Measurements from ENCODE around the gene SCAANT1. TPM values are rescaled to one million over a fixed set of nuclear protein-coding genes. Genes with fewer than 3 reads are reported as not detected.
A peak's percentile ranks its signal among the peaks of the same experiment; 100 is the strongest.

SCAANT1 gene
- total and polyA plus RNA-seq, 7 experiments from 2014 or later, result not detected

DNA sequence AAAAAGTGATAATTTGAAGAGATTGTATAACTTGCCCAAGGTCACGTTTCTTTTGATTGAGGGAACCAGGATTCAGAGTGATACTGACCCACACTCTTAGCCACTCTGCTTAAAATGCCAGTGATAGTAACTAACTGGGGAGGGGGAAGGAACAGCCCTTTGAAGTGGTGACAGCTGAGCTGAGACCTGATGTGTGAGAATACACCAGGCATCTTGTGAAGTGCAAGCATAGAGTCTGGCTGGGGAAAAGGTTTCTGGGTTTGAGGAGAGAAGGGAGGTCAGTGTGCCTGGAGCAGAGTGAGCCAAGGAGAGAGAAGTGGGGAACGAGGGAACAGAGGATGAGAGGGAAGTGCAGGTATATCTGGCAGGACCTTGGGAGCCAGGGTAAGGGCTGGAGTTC is 35.4 kb upstream of the SCAANT1 start:
- Histone ChIP-seq H3K36me3 (ENCODE audit: control insufficient read depth in 2 of 3, insufficient read depth in 3 of 3, low read length in 3 of 3) (no peaks in the 10 kb centered on the region), H3K4me3 (ENCODE audit: low read length) (no peak overlapping the region), H3K27me3 (ENCODE audit: control insufficient read depth in 2 of 2, insufficient read depth in 2 of 2, low read length in 2 of 2) (no peaks in the 10 kb centered on the region), H3K4me1 (ENCODE audit: control insufficient read depth in 2 of 2, insufficient read depth in 2 of 2, low read length in 2 of 2) (peaks cover 13 to 24% of the 10 kb centered on the region in 2 donors), H3K9me3 (ENCODE audit: control insufficient read depth in 2 of 3, low read length in 3 of 3) (no peaks in the 10 kb centered on the region), H3K27ac (ENCODE audit: low read depth, low read length) (no peak overlapping the region)
- H3K27me3 Mint-ChIP-seq, result no peaks in the 10 kb centered on the region
- H3K27ac Mint-ChIP-seq, result peak overlapping the region; percentile 0 to 85 (median 43)
- peaks cover 29 to 78% (median 64%) of the 10 kb centered on the region in 7 donors for H3K4me1 Mint-ChIP-seq
- peaks cover 0 to 27% (median 11%) of the 10 kb centered on the region in 5 donors for H3K36me3 Mint-ChIP-seq
- ChIA-PET CTCF (no interaction called here), POLR2A (no interaction called here)
- no peak for ATAC-seq
- H3K9me3 Mint-ChIP-seq, result no peaks in the 10 kb centered on the region
- DNase-seq, result no peak
- intact Hi-C loops (cut with micrococcal nuclease), result no loop called here
- peak overlapping the region in 2 of 10 donors; percentile 4 for H3K4me3 Mint-ChIP-seq

DNA sequence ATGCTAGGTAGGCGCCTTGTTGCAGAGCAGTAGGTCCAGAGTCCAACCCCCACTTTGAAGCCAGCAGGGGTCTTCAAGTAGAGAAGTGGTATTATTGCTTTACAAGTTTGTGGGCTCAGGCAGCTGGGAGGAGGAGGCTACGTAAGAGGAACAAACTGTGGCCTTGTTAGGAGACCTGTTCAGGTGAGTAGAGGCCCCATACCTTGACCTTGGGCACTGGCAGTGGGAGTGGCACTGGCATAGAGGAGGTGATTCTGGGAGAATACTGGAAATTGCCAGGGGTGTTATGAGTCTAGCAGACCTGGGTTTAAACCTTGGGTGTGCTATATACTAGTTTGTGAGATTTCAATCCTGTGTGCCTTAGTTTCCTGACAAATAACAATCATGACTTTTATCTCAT is 34.6 kb upstream of the SCAANT1 start:
- Histone ChIP-seq H3K27ac (ENCODE audit: low read depth, low read length) (no peak overlapping the region), H3K9me3 (ENCODE audit: control insufficient read depth in 2 of 3, low read length in 3 of 3) (no peaks in the 10 kb centered on the region), H3K4me3 (ENCODE audit: low read length) (no peak overlapping the region), H3K36me3 (ENCODE audit: control insufficient read depth in 2 of 3, insufficient read depth in 3 of 3, low read length in 3 of 3) (no peaks in the 10 kb centered on the region), H3K27me3 (ENCODE audit: control insufficient read depth in 2 of 2, insufficient read depth in 2 of 2, low read length in 2 of 2) (no peaks in the 10 kb centered on the region), H3K4me1 (ENCODE audit: control insufficient read depth in 2 of 2, insufficient read depth in 2 of 2, low read length in 2 of 2) (peaks cover 13 to 16% of the 10 kb centered on the region in 2 donors)
- peaks cover 34 to 81% (median 64%) of the 10 kb centered on the region in 7 donors for H3K4me1 Mint-ChIP-seq
- DNase-seq, result no peak
- H3K27ac Mint-ChIP-seq, result peak overlapping the region in 4 of 9 donors; percentile 9 to 85 (median 44)
- H3K4me3 Mint-ChIP-seq, result peak overlapping the region in 2 of 10 donors; percentile 4 to 29
- intact Hi-C loops (cut with micrococcal nuclease), result no loop called here
- no peaks in the 10 kb centered on the region for H3K9me3 Mint-ChIP-seq
- H3K36me3 Mint-ChIP-seq, result peaks cover 0 to 30% (median 11%) of the 10 kb centered on the region in 5 donors
- ChIA-PET CTCF (interaction anchor here (0.6 to 0.7 kb wide), 2 partner anchors 16 to 21 kb away, joined by 3 to 4 read pairs; no protein-coding TSS in a partner anchor), POLR2A (no interaction called here)
- ATAC-seq, result no peak
- no peaks in the 10 kb centered on the region for H3K27me3 Mint-ChIP-seq

DNA sequence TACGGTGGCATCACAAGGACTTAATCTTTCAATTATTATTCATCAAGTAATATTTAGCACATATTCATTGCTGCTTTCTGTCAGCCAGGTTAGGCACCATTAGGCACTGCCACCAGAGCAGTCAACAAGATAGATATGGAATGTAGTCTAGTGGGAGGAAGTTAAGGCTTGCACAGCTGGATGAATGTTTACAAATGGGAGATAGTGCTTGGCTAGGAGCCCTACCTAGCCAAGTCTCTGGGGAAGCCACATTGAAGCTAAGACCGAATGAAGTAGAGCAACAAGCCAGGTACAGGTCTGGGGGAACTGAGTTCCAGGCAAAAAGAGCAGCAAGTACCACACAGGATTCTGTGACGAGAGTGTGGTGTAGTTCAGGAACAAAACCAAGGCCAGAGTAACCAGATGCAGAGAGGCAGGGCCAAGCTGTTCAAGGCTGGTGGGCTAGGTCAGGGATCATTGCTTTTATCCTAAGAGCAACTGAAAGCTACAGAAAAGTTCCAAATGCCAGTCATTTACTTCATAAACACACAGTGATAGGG is 33.4 kb upstream of the SCAANT1 start:
- no peak for ATAC-seq
- Mint-ChIP-seq H3K27ac (peak overlapping the region in 5 of 9 donors; percentile 42 to 49 (median 48)), H3K4me3 (no peak overlapping the region), H3K27me3 (no peaks in the 10 kb centered on the region), H3K4me1 (peaks cover 30 to 73% (median 57%) of the 10 kb centered on the region in 7 donors), H3K36me3 (peaks cover 0 to 35% (median 11%) of the 10 kb centered on the region in 5 donors), H3K9me3 (no peaks in the 10 kb centered on the region)
- POLR2A ChIA-PET, result interaction anchor here (1.0 kb wide), 1 partner anchor 10 kb away, joined by 3 read pairs; no protein-coding TSS in a partner anchor
- Histone ChIP-seq H3K4me1 (ENCODE audit: control insufficient read depth in 2 of 2, insufficient read depth in 2 of 2, low read length in 2 of 2) (peaks cover 9 to 10% of the 10 kb centered on the region in 2 donors), H3K27ac (ENCODE audit: low read depth, low read length) (no peak overlapping the region), H3K4me3 (ENCODE audit: low read length) (no peak overlapping the region), H3K36me3 (ENCODE audit: control insufficient read depth in 2 of 3, insufficient read depth in 3 of 3, low read length in 3 of 3) (no peaks in the 10 kb centered on the region), H3K27me3 (ENCODE audit: control insufficient read depth in 2 of 2, insufficient read depth in 2 of 2, low read length in 2 of 2) (no peaks in the 10 kb centered on the region), H3K9me3 (ENCODE audit: control insufficient read depth in 2 of 3, low read length in 3 of 3) (no peaks in the 10 kb centered on the region)
- CTCF ChIA-PET, result no interaction called here
- intact Hi-C loops (cut with micrococcal nuclease), result no loop called here
- no peak for DNase-seq

DNA sequence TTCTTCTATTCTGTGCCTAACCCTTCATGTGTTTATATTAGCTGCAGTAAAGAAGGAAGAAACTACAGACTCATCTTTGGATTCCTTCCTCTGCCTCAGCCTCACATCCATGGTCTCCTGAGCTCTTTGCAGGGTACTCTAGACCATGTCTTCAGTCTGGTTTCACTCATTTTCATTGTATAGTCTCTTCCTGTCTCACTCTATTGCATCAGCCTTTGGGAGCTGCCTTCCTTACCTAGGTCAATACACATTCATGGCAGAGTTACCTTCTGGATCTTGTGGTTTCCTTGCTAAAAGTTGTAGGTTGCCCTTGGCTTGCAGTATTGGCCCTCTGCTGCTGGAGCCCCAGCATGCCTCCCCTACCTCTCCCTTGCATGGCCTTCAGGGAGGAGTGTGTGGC is 31.5 kb upstream of the SCAANT1 start:
- H3K4me1 ChIP-seq (ENCODE audit: control insufficient read depth in 2 of 2, insufficient read depth in 2 of 2, low read length in 2 of 2), result peaks cover 0 to 8% of the 10 kb centered on the region in 2 donors
- H3K36me3 Mint-ChIP-seq, result peaks cover 0 to 40% (median 11%) of the 10 kb centered on the region in 5 donors
- POLR2A ChIA-PET, result interaction anchor here (0.9 kb wide), 1 partner anchor 65 kb away, joined by 3 read pairs; no protein-coding TSS in a partner anchor
- no peaks in the 10 kb centered on the region for H3K36me3 ChIP-seq (ENCODE audit: control insufficient read depth in 2 of 3, insufficient read depth in 3 of 3, low read length in 3 of 3)
- no peak for DNase-seq
- CTCF ChIA-PET, result no interaction called here
- intact Hi-C loops (cut with micrococcal nuclease), result no loop called here
- H3K4me3 ChIP-seq (ENCODE audit: low read length), result no peak overlapping the region
- no peak for ATAC-seq
- H3K27ac Mint-ChIP-seq, result peak overlapping the region in 1 of 9 donors; percentile 48
- H3K27me3 Mint-ChIP-seq, result no peaks in the 10 kb centered on the region
- no peaks in the 10 kb centered on the region for H3K27me3 ChIP-seq (ENCODE audit: control insufficient read depth in 2 of 2, insufficient read depth in 2 of 2, low read length in 2 of 2)
- H3K4me3 Mint-ChIP-seq, result no peak overlapping the region
- H3K27ac ChIP-seq (ENCODE audit: low read depth, low read length), result no peak overlapping the region
- no peaks in the 10 kb centered on the region for H3K9me3 Mint-ChIP-seq
- H3K9me3 ChIP-seq (ENCODE audit: control insufficient read depth in 2 of 3, low read length in 3 of 3), result no peaks in the 10 kb centered on the region
- H3K4me1 Mint-ChIP-seq, result peaks cover 34 to 73% (median 56%) of the 10 kb centered on the region in 7 donors

DNA sequence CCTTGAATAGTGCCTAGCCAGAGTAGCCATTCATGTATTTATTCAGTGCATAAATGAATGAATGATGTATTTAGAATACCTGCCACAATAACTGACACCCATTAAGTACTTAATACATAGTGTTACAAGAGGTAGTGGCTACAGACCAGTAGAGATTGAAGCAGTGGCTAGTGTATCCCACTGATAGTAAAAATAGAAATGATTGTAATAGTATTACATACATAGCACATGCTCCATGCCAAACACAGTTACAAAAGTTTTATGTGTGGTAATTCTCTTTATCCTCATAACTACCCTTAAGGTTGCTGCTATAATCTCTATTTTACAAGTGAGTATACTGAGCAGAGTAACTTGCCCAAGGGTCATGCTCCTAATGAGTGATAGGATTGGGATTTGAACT is 30.3 kb upstream of the SCAANT1 start:
- Mint-ChIP-seq H3K27ac (no peak overlapping the region), H3K9me3 (no peaks in the 10 kb centered on the region), H3K4me1 (peaks cover 34 to 75% (median 58%) of the 10 kb centered on the region in 7 donors), H3K27me3 (no peaks in the 10 kb centered on the region), H3K4me3 (no peak overlapping the region), H3K36me3 (peaks cover 0 to 40% (median 11%) of the 10 kb centered on the region in 5 donors)
- Histone ChIP-seq H3K9me3 (ENCODE audit: control insufficient read depth in 2 of 3, low read length in 3 of 3) (no peaks in the 10 kb centered on the region), H3K27me3 (ENCODE audit: control insufficient read depth in 2 of 2, insufficient read depth in 2 of 2, low read length in 2 of 2) (no peaks in the 10 kb centered on the region), H3K27ac (ENCODE audit: low read depth, low read length) (no peak overlapping the region), H3K4me1 (ENCODE audit: control insufficient read depth in 2 of 2, insufficient read depth in 2 of 2, low read length in 2 of 2) (peaks cover 2 to 5% of the 10 kb centered on the region in 2 donors), H3K36me3 (ENCODE audit: control insufficient read depth in 2 of 3, insufficient read depth in 3 of 3, low read length in 3 of 3) (no peaks in the 10 kb centered on the region), H3K4me3 (ENCODE audit: low read length) (no peak overlapping the region)
- ATAC-seq (no peak), DNase-seq (no peak)
- CTCF ChIA-PET, result no interaction called here
- POLR2A ChIA-PET, result interaction anchor here (0.6 kb wide), 1 partner anchor 53 kb away, joined by 3 read pairs; no protein-coding TSS in a partner anchor
- intact Hi-C loops (cut with micrococcal nuclease), result no loop called here

DNA sequence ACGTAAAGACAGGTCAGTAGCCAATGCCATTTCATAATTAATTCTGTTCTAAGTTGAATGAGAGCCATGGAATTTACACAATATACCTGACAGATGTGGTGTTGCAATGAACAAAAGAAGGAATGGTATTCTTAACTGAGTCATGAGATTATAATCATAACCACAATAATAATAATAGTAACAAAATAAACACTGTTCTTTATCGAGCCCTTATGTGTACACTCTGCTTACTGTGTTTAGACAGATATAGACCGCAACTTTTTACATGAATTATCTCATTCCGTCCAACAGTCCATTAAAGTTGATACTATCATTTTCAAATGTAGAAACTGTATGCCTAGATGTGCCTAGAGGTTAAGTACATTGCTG is 28.2 kb upstream of the SCAANT1 start:
- Histone ChIP-seq H3K9me3 (ENCODE audit: control insufficient read depth in 2 of 3, low read length in 3 of 3) (no peaks in the 10 kb centered on the region), H3K4me3 (ENCODE audit: low read length) (no peak overlapping the region), H3K36me3 (ENCODE audit: control insufficient read depth in 2 of 3, insufficient read depth in 3 of 3, low read length in 3 of 3) (no peaks in the 10 kb centered on the region), H3K27me3 (ENCODE audit: control insufficient read depth in 2 of 2, insufficient read depth in 2 of 2, low read length in 2 of 2) (no peaks in the 10 kb centered on the region), H3K27ac (ENCODE audit: low read depth, low read length) (no peak overlapping the region), H3K4me1 (ENCODE audit: control insufficient read depth in 2 of 2, insufficient read depth in 2 of 2, low read length in 2 of 2) (peaks cover 0 to 3% of the 10 kb centered on the region in 2 donors)
- H3K4me3 Mint-ChIP-seq, result no peak overlapping the region
- intact Hi-C loops (cut with micrococcal nuclease), result no loop called here
- no peak overlapping the region for H3K27ac Mint-ChIP-seq
- H3K36me3 Mint-ChIP-seq, result peaks cover 0 to 35% (median 4%) of the 10 kb centered on the region in 5 donors
- peaks cover 31 to 71% (median 52%) of the 10 kb centered on the region in 7 donors for H3K4me1 Mint-ChIP-seq
- H3K9me3 Mint-ChIP-seq, result no peaks in the 10 kb centered on the region
- CTCF ChIA-PET, result interaction anchor here (0.7 to 1.6 kb wide), 2 partner anchors 21 to 64 kb away, joined by 3 to 6 read pairs; no protein-coding TSS in a partner anchor
- no peaks in the 10 kb centered on the region for H3K27me3 Mint-ChIP-seq
- peak; percentile 39 for ATAC-seq
- POLR2A ChIA-PET, result no interaction called here
- DNase-seq, result no peak

All from naive thymus-derived CD4-positive, alpha-beta T cell (primary cell).